ENCODE data around the gene OLIG2.

- no peak for TF ChIP-seq ZFP30 (CRISPR knock-in tag; IDR thresholded peaks at IDR 0.05)
- TF ChIP-seq OSR1 (CRISPR knock-in tag; IDR thresholded peaks at IDR 0.05): no peak
- no peak for TF ChIP-seq RARB (CRISPR knock-in tag; IDR thresholded peaks at IDR 0.05)
- no peak for TF ChIP-seq PPARA (CRISPR knock-in tag; IDR thresholded peaks at IDR 0.05; ENCODE audit: borderline replicate concordance)
- no peak for TF ChIP-seq ZFP3 (CRISPR knock-in tag; IDR thresholded peaks at IDR 0.05)
- no peak for TF ChIP-seq PATZ1 (CRISPR knock-in tag; IDR thresholded peaks at IDR 0.05; ENCODE audit: borderline replicate concordance)
- TF ChIP-seq, protein P1, sequence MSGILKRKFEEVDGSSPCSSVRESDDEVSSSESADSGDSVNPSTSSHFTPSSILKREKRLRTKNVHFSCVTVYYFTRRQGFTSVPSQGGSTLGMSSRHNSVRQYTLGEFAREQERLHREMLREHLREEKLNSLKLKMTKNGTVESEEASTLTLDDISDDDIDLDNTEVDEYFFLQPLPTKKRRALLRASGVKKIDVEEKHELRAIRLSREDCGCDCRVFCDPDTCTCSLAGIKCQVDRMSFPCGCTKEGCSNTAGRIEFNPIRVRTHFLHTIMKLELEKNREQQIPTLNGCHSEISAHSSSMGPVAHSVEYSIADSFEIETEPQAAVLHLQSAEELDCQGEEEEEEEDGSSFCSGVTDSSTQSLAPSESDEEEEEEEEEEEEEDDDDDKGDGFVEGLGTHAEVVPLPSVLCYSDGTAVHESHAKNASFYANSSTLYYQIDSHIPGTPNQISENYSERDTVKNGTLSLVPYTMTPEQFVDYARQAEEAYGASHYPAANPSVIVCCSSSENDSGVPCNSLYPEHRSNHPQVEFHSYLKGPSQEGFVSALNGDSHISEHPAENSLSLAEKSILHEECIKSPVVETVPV (CRISPR knock-in tag; IDR thresholded peaks at IDR 0.05): no peak
These were observed 14.3 kb upstream of the OLIG2 start for GRCh38 chr21:33011462-33011861.
